Stimulated activated CD4-positive, alpha-beta T cell treated with anti-CD3 and anti-CD28 coated beads, Interleukin-12 subunit alpha, Interleukin-12 subunit beta, amount 100 ng/mL, for 24 hours (primary cell): Measurements from ENCODE around the gene GRID1.
"Not testable (repeated sequence)": the region's sequence is repeated elsewhere in the genome, so short reads cannot be mapped to it uniquely, and the experiment has no call there.

Experiments used
- DNase-seq, 2 experiments: peaks; one replicate each; pipeline ENCODE4 v3.0.0-alpha.2; 2020; ENCODE audit warnings: low read depth in 2 of 2

GRID1 gene

GRCh38 chr10:86391986-86392722, 25.6 kb upstream of the GRID1 start:
- DNase-seq: no peak

GRCh38 chr10:86391236-86391840, 24.7 kb upstream of the GRID1 start:
- DNase-seq: no peak

DNA sequence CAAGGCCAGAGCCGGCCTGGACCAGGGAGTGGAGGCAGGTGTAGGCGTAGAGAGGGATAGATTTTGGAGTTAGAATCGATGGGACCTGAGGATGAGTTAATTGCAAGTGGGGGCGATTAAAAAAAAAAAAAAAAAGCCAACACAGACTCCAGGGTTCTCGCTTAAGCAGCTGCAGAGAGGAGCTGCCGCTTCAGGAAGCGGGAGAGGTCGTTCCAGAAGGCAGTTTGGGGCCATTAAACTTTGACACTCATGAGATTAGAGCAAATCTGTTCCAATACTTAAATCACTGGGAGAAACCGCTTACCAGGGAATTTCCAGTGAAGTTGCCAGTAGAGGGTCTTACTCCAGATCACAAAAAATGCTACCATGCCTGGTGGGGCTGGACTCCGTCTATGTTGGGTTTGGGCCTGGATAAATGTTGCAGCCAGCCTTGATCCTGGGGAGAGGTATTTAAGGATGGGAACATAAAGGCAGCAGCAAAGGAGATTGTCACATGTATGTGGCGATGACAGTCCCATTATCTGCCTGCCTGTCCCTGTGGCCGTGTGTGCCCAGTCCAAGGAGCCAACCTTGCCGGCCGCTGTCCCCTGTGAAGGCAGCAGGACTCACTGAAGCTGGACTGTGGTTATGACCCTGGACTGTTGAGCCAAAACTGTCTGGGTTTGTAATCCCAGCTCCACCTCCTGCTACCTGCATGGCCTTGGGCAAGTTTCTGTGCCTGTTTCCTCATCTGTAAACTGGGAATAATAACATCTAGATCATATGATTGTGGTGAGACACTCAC, 23.9 kb upstream of the GRID1 start:
- no peak for DNase-seq

- no peak for DNase-seq
These were observed 23.0 kb upstream of the GRID1 start for GRCh38 chr10:86389441-86390193.

GRCh38 chr10:86389109-86389440, 22.5 kb upstream of the GRID1 start:
- not testable (repeated sequence) for DNase-seq

- DNase-seq: no peak
These were observed 21.6 kb upstream of the GRID1 start for GRCh38 chr10:86388119-86388704.

- DNase-seq: no peak
These were observed 20.7 kb upstream of the GRID1 start for GRCh38 chr10:86387178-86387794.

DNA sequence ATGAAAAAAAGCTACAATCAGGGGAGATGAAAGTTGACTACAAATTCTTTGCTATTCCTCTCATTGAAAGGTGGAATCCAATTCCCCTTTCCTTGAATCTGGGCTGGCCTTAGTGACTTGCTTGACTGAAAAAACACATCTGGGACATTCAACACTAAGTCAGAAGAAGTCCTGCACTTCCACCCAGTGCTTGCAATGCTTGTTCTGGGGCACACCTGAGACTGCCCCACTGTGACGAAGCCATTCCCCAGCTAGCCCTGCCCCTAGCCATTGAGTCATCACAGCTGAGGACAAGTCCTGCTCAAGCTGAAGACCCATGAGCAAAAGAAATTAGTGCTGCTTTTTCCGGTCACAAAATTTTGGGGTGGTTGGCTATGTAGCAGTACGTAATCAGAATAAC, 19.2 kb upstream of the GRID1 start:
- no peak for DNase-seq

DNA sequence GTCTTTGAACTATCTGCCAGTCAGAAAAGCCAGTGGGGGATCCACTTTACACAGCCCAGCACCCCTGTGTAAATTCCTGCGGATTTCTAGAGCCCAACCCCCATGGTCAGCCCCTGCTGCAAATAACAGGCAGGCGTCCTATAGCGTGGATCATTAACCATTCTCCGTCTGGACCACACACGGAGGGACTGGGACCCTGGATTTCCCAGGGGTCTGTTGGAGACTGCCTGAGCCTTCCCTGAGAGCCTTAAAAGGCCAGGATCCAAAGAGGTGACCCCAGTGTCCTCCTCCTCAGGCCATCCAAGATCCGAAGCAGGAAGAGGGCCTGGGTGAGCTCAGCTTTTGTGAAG, 11.2 kb upstream of the GRID1 start:
- DNase-seq: no peak

- peak; percentile 80 to 82 for DNase-seq
These were observed 10.5 kb upstream of the GRID1 start for GRCh38 chr10:86376852-86377796.

DNA sequence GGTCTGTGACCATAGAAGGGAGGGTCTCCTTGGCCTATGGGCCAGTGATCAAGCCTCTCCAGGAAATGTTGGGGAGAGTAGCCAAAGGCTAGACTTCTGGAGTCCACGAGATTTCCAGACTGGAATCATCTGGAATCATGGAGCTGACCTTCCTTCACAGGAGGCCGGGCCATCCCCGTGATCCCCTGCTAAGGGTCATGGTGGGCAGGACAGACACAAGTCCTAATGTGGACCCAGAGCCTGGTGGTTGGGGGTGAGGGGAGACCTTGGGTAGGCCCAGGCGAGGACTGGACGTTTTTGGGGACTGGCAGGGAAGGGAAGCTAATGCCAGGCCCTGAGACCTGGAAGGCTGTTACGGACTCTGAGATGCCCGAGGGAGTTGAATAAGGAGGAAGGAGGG, 9.8 kb upstream of the GRID1 start:
- DNase-seq: no peak

DNA sequence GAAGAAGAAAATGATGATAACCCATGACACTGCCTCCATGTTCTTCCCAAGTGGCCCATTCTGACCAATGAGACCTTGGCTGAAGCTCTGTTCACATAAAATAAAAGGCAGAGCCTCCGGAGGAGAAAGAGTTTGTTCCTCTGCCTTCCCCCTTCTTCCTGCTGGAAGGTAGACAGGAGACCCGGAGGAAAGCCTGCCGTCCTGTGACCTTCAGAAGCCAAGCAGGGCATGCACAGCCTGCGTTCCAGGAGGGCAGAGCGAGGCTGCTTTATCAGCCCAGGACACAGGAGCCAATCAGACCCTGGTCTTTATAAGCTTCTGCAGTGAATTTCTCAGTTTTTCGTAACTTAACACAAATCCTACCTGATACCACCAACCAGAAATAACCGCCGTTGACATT, 8.6 kb upstream of the GRID1 start:
- DNase-seq: no peak

GRCh38 chr10:86374664-86375063, 8.1 kb upstream of the GRID1 start:
- DNase-seq: no peak

DNA sequence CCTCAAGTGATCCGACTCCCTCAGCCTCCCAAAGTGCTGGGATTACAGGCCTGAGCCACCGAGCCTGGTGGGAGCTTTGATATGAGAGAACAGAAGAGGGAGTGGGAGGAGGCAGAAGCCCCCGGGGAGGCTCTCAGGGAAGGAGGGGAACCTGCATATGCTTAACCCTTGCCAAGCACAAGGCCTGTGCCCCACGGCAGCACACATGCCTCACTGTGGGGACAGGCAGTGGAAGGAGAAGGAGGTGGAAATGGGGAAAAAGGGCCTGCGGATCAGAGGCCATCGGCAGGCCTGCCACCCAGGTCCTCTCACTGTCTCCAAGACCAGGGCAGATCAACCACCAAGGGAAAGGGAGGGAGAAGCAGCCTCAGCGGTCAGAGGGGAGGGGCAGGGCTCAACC, 7.2 kb upstream of the GRID1 start:
- no peak for DNase-seq

DNA sequence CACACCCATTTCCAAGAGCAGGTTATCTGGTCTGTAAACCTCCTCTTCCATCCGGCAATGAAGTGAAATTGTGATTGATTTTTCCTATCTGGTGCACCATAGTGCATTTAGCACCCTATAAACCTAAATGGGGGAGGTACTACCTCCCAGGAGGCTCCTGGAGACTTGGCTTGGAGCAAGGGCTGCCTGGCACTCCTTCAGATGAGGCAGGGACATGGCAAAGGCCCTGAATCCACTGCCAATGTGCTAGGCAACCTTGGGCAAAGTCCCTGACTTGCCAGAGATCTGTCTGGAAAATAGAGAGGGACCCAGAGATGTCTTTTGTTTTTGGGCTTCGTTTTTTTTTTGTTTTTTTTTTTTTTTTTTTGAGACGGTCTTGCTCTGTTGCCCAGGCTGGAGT, 6.7 kb upstream of the GRID1 start:
- DNase-seq: no peak

- no peak for DNase-seq
These were observed 6.2 kb upstream of the GRID1 start for GRCh38 chr10:86372784-86373239.

DNA sequence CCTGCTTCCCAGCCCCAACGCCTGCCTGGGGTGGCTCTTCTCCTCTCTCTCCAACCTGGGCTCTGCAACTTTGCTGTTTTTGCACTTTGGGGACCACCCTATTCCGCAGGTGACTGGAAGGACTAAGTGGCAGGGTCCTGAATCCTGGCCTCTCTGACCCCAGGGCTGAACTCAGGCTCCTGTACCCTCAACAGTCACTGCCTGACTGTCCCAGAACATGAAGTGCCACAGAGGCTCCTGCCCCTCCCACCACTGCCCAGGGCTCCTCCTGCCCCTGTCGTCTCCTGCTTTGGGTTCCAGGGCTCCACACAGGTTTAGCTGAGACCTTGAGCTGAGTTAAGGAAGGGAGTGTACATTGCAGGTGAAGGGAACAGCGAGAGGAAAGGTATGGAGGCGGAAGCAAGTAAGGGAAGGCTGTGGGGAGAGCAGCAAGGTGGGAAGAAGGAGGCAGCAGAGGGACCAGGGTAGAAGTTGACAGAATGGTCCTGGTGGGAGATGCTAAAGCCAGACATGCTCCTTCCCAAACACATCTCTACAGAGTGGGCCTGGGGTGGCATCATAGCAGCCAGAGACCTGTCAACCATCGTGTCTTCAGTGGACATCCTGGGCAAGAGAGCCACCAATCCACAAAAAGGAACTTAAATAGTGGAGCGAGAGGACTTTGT, 5.7 kb upstream of the GRID1 start:
- no peak for DNase-seq

- no peak for DNase-seq
These were observed 5.1 kb upstream of the GRID1 start for GRCh38 chr10:86371691-86372090.

DNA sequence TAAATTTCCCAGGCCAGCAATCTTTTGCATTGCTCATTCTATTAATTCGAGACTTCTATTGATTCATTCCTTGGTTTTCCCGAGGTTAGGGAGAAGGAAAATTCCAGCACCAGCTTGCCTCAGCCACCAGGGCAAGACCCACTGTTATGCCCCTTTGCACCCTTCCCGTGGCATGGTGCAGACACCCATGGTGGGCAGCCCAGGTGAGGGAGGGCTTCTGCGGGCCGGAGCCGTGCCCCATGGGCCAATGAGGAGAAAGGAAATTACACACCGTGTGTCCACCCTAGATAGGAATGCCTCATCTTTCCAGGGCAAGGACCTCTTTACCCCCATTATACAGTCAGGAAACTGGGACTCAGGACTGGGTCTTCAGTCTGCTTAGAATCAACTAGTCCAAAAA, 4.5 kb upstream of the GRID1 start:
- no peak for DNase-seq
